NCI-H345 treated with DMSO at 0.1 percent for 48 hours (cell line): Measurements from ENCODE around the gene NXPH3.
"Not testable (repeated sequence)": the region's sequence is repeated elsewhere in the genome, so short reads cannot be mapped to it uniquely, and the experiment has no call there.

Experiments
- DNase-seq: peaks from one replicate; lab custom pipeline; 2025; ENCODE audit not compliant: unreplicated experiment; lab: John Stamatoyannopoulos, UW

NXPH3 gene

DNA sequence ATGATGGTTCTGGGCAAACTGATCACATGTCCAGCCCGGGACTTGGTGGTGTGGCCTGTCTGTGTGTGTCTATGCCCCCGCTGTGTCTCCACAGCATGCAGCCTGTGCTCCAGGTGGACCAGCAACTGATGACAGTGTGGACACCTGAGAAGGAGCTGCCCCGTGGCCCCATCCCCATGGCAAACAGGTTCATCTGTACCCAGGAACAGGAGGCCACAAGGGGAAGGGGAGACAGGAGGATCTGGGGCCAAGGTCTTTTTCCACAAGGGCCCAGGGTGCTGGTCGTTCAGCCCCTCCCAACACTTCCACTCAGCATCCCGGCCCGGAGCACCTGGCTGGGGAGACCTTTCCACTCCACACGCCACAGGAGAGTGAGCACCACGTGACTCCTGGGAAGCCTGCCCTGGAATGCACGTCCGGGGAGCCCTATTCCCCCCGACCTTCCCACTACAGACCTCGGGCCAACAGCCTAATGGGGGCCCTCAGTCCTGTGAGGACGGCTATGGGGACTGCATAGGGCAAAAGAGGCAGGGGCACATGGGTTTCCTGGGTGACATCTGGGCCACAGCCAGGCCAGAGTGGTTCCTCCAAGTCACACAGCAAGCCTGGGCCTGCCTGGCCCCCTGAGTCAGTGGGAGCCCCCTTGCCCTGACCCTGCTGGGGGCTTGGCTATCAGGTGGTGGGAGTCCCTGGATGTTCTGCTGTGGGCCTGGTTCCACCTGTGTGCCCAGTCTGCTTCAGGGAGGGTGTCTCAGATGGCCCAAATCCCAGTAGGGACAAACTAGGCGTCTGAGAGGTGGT lies 20.8 kb upstream of the NXPH3 start:
- no peak for DNase-seq

DNA sequence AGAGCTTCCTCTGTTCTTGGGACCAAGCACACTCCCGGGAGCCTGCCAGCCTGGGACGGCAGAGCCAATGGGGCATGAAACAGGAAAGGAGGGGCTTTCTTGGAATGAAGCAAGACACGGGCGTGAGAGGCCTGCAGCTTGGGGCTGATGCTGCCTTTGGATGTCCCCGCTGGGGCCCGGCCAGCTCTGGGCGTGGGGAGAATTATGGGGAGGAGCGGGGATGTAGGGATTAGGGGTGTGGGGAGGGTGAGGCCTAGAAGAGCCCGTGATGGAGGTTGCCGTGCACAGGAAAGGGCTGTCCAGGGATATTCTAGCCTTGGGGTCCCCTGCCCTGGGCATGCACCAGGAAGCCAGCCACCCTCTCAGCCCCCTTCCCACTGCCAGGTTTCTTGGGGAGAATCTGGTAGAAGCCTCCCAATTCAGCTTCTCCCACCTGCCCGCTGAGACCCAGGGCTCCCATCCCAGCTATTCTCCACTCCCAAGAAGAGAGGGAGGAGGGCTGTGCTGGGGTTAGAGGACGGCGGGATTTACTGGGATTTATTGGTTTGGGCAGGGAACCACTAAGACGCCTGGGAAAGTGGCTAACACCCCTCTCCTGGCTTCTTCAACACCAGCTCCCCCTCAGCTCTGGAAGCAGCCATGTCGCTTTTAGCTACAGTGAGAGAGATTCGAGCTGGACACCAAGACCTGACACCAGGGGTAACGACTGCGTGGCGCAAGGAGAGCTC lies 20.0 kb upstream of the NXPH3 start:
- DNase-seq: no peak

DNA sequence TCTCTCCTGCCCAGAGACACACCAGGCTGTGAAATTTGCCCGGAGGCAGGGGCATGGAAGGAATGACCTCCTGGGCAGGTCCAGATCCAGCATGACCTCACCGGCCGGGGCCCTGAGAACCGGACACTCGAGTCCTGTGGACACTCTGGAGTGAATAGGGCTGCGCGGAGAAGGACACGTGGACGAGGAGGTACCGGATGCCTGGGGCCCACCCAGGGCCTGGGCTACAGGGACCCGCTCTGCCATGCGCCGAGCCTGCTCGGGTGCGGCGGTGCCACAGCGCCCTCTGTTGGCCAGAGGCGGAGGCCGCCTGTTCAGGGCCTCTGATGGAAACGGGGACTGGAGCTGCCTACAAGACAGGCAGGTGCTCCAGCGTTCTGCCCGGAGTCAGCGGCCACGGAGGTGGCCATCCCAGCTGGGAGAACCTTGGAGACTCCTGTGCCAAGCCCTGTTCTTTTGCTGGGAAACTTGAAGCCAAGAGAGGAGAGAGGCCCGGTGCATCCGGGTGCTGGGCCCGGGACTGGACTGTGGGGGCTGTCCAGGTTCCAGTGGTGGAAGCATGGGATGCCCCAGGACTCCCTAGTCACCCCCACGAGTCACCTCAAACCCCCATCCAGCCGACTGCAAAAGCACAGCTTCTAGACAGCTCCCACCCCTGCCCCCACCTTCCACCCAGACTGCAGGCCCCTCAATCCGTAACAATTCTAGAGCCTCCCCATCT lies 19.3 kb upstream of the NXPH3 start:
- peak; percentile 17 for DNase-seq

DNA sequence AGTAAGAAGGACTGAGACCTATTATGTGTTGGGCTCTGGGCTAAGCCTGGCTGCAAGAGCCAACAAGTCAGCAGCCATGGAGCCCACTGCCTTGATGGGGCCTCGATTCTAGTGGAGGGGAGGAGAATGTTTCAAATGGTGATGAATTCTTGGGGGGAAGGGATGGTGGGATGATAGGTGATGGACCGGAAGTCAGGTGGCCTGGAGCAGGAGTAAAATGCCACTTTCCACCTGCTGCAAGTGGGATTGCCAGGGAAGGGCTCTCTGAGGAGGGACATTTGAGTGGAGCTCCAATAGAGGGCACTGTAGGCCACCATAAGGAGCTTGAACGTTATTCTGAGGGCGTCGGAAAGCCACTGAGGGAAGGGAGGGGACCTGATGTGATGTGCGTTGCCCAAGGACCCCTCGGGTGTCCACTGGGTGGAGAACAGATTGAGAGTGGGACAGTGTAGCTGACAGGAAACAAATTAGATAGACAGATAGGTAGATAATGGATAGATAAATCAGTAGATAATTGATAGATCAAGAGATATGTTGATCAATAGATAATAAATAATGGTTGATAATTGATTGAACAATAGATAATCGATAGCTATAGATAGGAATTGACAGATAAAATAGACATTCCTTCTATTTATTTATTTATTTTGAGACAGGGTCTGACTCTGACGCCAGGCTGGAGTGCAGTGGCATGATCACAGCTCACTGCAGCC lies 18.2 kb upstream of the NXPH3 start:
- DNase-seq: peak; percentile 48

DNA sequence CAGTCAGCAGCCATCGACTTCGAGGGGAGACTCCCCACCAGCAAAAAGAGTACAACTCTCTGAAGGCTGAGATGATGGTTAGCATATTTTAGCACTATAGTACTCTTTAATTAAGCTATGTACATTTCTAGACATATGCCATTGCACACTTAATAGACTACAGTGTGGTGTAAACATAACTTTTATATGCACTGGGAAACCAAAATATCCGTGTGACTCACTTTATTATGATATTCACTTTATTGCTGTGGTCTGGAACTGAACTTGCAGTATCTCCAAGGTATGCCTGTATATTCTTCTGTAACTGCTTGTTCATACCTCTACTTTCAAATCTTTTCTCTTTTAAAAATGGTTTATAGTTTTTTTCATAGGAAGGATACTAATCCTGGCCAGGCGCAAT lies 11.0 kb upstream of the NXPH3 start:
- DNase-seq: no peak

DNA sequence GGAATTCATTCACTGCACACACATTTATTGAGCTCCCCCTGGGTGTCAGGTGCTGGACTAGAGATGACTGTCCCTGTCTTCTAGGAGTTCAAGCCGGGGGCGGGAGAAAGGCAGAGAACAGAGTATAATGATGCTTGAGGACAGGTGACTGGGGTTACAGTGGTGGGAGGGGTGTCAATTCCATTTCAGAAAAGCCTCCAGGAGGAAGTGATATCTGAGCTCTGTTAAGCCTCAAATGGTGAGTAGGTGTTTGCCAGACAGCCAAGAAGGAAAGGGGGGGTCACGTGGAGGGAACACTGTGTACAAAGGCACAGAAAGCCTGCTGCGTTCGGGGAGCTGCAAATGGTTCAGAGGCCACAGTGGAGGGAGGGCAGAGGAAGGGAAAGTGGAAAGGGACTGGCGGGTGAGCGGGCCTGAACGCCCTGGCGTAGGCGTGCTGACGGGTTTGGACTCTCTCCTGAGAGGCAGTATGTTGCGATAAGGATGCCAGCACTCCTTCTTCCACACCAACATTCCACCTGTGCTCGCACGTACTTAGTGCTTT lies 9.7 kb upstream of the NXPH3 start:
- DNase-seq: no peak

DNA sequence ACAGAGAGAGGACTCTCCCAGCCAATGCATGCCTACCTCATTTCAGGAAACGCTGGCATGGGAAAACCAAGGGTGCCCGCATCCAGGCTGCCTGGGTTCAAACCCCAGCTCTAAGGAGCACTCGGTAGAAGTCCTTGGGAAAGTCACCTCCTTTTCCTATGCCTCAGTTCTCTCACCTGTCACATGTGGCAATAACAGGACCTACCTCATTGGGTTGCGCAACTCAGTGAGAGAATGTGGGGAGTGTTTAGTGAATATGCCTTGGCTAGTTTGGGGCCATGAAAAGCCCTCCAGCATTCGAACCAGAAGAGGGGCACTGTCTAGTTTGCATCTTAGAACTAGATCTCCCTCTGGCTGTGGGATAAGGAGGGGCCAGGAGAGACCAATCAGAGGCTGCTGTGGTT lies 9.0 kb upstream of the NXPH3 start:
- DNase-seq: no peak

DNA sequence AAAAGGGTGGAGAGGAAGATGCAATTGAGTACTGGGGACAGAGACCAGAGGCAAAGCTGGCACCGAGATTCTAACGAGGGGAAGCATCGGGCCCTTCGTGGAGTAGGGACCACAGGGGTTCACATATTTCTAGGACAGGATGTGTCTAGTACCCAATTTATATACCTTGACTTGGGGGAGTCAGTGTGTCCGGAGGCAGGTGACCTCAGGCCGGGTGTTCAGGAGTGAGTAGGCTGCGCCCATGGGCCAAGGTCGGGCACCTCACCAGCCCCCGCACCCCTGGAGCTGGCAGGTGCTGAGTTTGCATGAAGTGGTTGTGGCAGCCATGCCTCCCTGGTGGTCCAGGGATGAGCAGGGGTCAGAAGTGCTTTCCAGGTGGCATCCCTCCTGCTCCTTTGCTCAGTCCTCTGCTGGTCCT lies 8.6 kb upstream of the NXPH3 start:
- DNase-seq: no peak

DNA sequence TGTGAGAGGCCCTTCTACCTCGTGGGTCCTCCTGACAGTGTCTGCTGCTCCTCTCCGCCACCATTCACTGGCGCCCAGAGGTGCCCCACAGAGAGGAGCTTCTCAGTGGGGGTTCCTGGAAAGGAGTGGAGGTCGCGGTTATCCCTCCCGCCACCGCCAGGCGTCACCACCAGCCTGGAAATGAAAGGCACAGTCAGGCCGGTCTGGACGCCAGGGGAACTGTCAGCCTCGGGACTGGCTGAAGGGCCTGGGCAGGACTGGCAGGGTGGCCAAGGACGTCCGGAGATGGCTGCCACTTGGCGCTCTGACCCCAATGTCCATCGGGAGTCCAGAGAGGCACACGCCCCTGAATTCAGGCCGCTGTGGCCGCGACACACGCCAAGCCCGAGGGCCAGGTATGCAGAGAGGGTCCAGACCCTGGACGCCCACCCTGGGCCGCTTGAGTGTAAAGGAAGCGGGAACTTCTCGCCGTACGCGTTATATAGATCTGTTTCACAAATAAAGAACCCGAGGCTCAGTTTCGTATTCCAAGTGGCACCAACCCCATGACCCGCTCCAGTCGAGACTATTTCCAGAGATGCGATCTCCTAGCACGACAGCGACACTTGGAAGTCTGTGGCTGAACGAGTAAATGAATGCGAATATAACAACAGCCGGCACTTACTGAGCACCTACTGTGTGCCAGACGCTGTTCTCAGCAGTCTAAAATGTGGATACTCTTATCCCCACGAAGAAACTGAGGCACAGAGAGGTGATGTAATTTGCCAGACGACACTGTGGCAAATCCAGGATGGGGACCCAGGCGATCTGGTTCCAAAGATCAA lies 7.6 kb upstream of the NXPH3 start:
- DNase-seq: peak; percentile 33

DNA sequence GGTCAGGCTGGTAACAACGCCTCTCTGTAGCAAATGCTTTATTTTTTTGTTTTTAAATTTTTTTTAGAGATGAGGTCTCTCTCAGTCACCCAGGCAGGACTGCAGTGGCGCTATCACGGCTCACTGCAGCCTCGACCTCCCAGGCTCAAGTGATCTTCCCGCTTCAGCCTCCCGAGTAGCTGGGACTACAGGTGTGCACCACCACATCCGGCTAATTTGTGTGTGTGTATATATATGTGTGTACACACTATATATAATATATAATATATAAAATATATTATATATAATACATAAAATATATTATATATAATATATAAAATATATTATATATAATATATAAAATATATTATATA lies 7.0 kb upstream of the NXPH3 start:
- DNase-seq: not testable (repeated sequence)

DNA sequence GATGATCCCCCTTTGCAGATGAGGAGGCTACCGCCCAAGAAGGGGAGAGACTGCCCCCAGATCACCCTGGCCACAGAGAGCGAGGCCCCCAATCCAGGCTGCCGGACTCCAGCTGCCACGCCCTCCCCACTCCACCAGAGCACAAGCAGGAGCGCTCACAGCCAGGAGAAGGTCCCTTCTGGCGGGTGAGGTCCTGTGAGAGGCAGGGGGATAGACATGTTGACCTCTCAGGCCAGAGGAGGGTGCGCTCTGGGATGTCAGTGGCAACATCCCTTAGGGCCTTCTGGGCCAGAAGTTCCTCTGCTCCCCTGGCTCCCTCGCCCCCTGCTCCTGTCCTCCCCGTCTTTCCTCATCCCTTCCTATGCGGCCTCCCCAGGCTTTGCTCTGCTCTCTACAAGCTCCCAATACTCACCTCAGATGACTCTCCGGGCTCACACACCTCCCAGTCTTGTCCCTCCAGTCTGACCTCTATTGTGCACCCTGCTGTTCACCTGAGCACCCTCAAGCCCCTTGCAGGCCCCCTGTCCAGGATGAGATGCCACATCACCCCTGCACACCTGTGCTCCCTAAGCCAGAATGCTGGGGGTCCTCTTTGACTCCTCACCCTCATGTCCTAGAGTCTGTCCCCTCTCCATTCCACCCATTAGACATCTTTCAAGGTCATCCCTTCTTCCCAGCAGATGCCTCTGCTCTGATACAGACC lies 5.0 kb upstream of the NXPH3 start:
- DNase-seq: no peak

DNA sequence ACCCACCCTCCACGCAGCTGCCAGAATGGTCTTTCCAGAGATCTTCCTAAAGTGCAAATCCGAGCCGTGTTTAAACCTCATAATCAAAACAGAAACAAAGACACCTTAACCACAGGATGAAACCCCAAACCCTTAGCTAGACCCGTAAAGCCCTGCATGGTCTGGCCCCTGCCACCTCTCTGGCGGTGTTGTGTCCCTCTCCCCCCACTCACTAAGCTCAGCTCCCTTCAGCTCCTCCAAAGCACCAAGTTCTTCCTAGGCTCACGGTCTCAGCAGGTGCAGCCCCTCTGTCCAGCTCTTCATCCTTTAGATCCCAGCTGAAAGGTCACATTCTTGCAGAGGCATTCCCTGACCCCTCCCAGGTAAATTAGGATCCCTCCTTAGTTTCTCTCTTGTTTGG lies 4.4 kb upstream of the NXPH3 start:
- no peak for DNase-seq

DNA sequence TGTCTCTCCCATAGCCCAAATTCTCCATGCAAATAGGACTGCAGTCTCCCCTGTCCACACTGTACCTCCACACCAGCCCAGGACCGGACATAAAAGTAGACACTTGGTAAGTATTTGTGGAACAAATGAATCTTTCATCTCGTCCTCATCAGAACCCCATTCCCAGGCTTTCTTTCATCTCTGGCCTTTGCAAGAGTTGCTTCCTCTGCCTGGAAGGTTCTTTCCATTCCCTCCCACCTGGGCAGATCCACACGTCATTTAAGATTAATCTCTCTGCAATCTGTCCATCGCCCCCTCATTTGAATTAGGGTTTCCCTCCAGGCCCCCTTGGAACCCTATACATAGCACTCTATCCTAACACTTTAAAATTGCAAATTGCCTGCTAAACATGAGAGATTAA lies 3.9 kb upstream of the NXPH3 start:
- no peak for DNase-seq

DNA sequence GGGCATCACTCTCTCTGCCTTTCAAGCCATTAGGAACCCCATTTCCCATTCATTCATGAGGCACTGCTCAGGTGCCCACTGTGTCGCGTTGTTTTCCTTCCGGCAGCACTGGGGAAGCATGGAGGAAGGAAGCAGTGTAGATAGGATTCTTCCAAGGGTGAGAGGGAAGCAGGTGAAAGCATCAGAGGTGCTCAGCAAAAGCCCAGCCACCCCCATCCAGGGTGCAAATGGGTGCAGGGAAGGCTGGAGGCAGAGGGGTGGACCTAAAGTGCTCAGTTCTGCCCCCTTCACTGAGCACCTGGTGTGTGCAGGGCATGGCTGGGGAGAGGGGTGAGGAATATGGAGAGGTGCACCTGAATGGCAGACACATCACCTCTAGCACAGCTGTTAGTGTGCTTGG lies 3.4 kb upstream of the NXPH3 start:
- DNase-seq: no peak

DNA sequence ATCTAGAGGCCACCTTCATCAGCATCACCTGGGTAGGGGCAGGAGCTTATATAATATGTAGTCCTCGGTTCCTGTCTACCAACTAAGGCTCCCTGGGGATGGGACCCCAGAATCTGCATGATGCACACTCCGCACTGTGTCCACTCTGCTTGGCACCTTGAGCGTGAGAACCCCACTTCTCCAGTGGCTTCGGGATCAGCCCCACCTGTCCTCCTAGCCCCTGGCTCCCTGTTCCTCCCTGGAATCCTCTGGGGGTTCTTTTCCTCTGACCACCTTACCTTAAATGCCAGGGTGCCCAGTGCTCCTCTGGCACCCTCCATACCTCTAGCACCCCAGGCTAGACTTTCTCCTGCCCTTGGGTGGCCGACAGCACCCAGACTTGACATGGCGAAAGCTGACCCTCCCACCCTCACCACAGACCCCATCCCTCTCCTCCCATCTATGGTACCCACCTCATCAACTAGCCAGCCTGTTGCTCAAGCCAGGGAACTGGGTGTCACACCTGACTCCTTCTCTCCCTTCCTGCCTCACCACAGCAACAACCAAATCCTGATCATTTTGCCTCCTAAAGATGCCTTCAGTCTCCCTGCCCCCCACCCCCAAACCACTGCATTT lies 2.8 kb upstream of the NXPH3 start:
- DNase-seq: no peak

DNA sequence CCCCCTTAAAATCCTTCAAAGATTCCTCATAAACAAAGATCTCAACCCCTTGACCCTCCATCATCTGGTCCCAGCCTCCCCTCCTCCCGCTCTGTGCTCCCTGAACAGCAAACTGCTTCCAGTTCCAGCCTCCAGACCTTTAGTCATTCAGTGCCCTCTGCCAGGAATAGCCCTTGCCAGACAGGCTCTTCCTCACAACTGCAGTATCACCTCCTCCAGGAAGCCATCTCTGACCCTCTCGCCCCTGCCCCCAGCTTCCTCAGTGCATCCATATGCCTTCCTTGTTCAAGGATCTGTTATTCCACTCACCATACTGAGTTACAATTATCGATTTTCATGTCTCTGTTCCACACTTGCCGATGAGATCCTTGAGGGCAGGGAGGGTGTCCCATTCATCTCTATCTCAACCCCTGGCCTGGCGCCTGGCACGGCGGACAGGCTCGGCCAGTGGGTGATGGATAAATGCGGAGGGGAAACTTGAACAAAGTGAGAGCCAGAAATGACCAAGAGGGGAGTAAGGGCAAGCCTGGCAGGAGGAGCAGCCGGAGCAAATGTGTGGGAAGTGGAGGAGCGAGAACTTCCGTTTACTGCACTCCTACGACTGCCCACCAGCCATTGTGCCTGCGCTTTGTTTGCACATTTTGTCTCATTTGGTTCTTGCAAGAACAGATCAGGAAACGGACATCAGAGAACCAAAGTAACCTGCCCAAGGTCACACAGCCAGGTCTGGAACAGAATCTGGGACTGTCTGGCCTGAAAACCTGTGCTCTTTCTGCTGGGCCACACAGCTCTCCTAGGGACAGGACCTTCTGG lies 2.0 kb upstream of the NXPH3 start:
- DNase-seq: no peak

DNA sequence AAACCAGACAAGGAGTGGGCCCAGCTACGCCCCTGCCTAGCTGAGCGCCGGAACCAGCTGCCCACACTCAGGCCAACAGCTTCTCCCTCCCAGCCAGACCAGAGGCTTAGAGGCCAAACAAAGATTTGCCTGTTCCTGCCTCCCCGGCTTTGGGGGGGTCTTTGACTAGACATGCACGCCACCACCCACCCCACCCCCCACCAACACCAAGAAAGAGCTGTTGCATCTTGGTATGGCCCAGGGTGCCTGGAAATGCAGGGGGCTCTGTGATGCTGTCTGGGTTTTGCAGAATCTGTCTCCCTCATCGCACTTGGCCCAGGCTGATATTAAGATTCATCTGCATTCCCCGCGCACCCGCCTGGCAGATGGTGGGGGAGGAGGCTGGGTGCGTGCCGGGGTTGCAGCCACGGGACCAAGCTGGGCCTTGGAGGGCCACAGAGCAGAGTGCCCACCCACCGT lies 1.3 kb upstream of the NXPH3 start:
- no peak for DNase-seq

DNA sequence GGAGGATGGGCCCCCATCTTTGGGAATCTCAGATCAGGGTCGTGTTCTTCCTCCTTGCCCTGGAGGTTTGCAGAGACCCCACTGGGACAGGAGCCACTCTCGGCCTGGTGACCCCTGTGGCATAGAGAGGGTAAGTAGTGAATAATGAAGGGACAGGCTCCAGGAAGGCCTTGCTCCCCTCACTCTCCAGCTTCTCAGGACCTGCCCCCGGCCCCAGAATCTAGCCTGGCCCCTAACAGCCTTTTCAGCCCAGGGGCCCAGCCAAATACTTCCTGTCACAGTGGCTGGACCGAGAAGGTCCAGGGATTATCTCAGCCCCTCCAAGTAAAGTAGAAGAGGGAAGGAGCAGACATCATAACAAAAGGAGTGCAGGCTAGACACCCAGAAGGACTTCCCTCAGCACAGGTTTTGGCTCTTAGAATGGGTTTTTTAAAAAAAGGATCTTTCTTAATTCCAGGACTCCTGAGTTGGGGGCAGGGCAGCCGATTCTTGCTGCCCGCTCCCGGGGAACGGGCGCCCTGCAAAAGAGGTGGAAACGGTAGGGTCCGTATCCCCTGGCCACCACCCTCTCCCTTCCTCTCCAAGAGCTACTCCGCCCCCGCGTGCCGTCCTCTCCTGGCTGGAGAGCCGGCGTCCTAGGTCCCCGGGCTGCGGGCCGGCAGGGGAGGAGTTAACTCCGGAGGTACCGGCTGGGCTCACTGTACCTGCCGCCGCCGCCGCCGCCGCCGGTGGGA lies 559 bp upstream of the NXPH3 start:
- DNase-seq: no peak
